ACC112 (cell line): ENCODE results near the gene PLCB3.

Experiments
- H2AFZ ChIP-seq: fragments of 200-600 bp; sonication (generic); one replicate; pipeline ENCODE4 v1.6.0; 2017; ENCODE audit warnings: antibody characterized with exemption, low read length; ENCODE audit not compliant: unreplicated experiment
- H3K27ac ChIP-seq: fragments of 200-600 bp; sonication (generic); 2 replicates; pipeline ENCODE4 v1.5.1; 2014; ENCODE audit warnings: low read depth, mild to moderate bottlenecking, antibody characterized with exemption, low read length, moderate library complexity
- H3K27me3 ChIP-seq: fragments of 200-600 bp; sonication (generic); 2 replicates; pipeline ENCODE4 v1.6.1; 2014; ENCODE audit warnings: mild to moderate bottlenecking, antibody characterized with exemption, low read length, moderate library complexity, mixed read lengths; ENCODE audit not compliant: insufficient read depth
- H3K36me3 ChIP-seq: fragments of 200-600 bp; sonication (generic); 2 replicates; pipeline ENCODE4 v1.6.1; 2016; ENCODE audit warnings: mild to moderate bottlenecking, antibody characterized with exemption, low read length, moderate library complexity, mixed read lengths; ENCODE audit not compliant: insufficient read depth
- H3K4me1 ChIP-seq: fragments of 200-600 bp; sonication (generic); one replicate; pipeline ENCODE4 v1.6.1; 2016; ENCODE audit warnings: low read length, mixed read lengths; ENCODE audit not compliant: insufficient read depth, unreplicated experiment, control insufficient read depth
- H3K4me3 ChIP-seq: fragments of 200-600 bp; sonication (generic); 2 replicates; pipeline ENCODE4 v1.5.1; 2014; ENCODE audit warnings: mild to moderate bottlenecking, low read depth, low read length
- H3K79me2 ChIP-seq: fragments of 200-600 bp; sonication (generic); one replicate; pipeline ENCODE4 v1.6.0; 2016; ENCODE audit warnings: low read length; ENCODE audit not compliant: control insufficient read depth, unreplicated experiment, insufficient read depth

PLCB3 gene

GRCh38 chr11:64252003-64252872 is 908 bp downstream of the PLCB3 start:
- peak overlapping the region; percentile 87 for H3K4me3 ChIP-seq
- H3K27me3 ChIP-seq = no peaks in the 10 kb centered on the region
- H3K4me1 ChIP-seq = peaks cover 23% of the 10 kb centered on the region
- H3K27ac ChIP-seq = peak overlapping the region; percentile 11; the same call in 1 of the 2 replicates
- peaks cover 21% of the 10 kb centered on the region for H3K79me2 ChIP-seq
- H3K36me3 ChIP-seq = 0 out of 2 replicates have a peak, but pooled peaks cover 4% of the 10 kb centered on the region
- peak overlapping the region; percentile 55 for H2AFZ ChIP-seq

- peak overlapping the region; percentile 87 for H3K4me3 ChIP-seq
- no peak overlapping the region for H3K27ac ChIP-seq
Observed at GRCh38 chr11:64253043-64253442, 1.7 kb downstream of the PLCB3 start.

GRCh38 chr11:64253481-64253880 is 2.2 kb downstream of the PLCB3 start:
- Histone ChIP-seq H2AFZ (no peak overlapping the region), H3K27me3 (no peaks in the 10 kb centered on the region), H3K36me3 (0 out of 2 replicates have a peak, but pooled peaks cover 4% of the 10 kb centered on the region), H3K79me2 (peaks cover 21% of the 10 kb centered on the region), H3K4me1 (peaks cover 18% of the 10 kb centered on the region), H3K27ac (no peak overlapping the region), H3K4me3 (no peak overlapping the region)

More at GRCh38 chr11:64253043-64253442, 1.7 kb downstream of the PLCB3 start:
- peaks cover 18% of the 10 kb centered on the region for H3K4me1 ChIP-seq
- H3K36me3 ChIP-seq = 0 out of 2 replicates have a peak, but pooled peaks cover 4% of the 10 kb centered on the region
- H2AFZ ChIP-seq = no peak overlapping the region
- peaks cover 21% of the 10 kb centered on the region for H3K79me2 ChIP-seq
- no peaks in the 10 kb centered on the region for H3K27me3 ChIP-seq

GRCh38 chr11:64254326-64254725 is 3.0 kb downstream of the PLCB3 start:
- H3K36me3 ChIP-seq = peaks cover 6% of the 10 kb centered on the region; the same call in 1 of the 2 replicates
- H3K4me1 ChIP-seq = peaks cover 18% of the 10 kb centered on the region
- no peak overlapping the region for H3K27ac ChIP-seq
- H3K27me3 ChIP-seq = no peaks in the 10 kb centered on the region
- no peak overlapping the region for H2AFZ ChIP-seq
- H3K79me2 ChIP-seq = peaks cover 21% of the 10 kb centered on the region
- no peak overlapping the region for H3K4me3 ChIP-seq

- H3K4me1 ChIP-seq = peaks cover 18% of the 10 kb centered on the region
- H3K4me3 ChIP-seq = no peak overlapping the region
- no peak overlapping the region for H2AFZ ChIP-seq
- no peaks in the 10 kb centered on the region for H3K27me3 ChIP-seq
- peaks cover 14% of the 10 kb centered on the region for H3K36me3 ChIP-seq
- H3K27ac ChIP-seq = no peak overlapping the region
- H3K79me2 ChIP-seq = peaks cover 21% of the 10 kb centered on the region
Observed at GRCh38 chr11:64255135-64256128, 4.1 kb downstream of the PLCB3 start.

GRCh38 chr11:64256300-64256699 is 5.0 kb downstream of the PLCB3 start:
- Histone ChIP-seq H3K4me3 (no peak overlapping the region), H3K79me2 (peaks cover 21% of the 10 kb centered on the region), H3K4me1 (peaks cover 13% of the 10 kb centered on the region), H3K27ac (no peak overlapping the region), H2AFZ (no peak overlapping the region), H3K36me3 (peaks cover 14% of the 10 kb centered on the region), H3K27me3 (no peaks in the 10 kb centered on the region)

GRCh38 chr11:64258356-64258755 is 7.0 kb downstream of the PLCB3 start:
- H3K79me2 ChIP-seq = peaks cover 1% of the 10 kb centered on the region
- peaks cover 16% of the 10 kb centered on the region for H3K4me1 ChIP-seq
- H2AFZ ChIP-seq = no peak overlapping the region
- H3K27ac ChIP-seq = no peak overlapping the region
- H3K27me3 ChIP-seq = no peaks in the 10 kb centered on the region
- H3K4me3 ChIP-seq = no peak overlapping the region
- H3K36me3 ChIP-seq = peaks cover 23% of the 10 kb centered on the region

GRCh38 chr11:64258946-64259532 is 7.7 kb downstream of the PLCB3 start:
- no peak overlapping the region for H2AFZ ChIP-seq
- peaks cover 12% of the 10 kb centered on the region for H3K4me1 ChIP-seq
- peaks cover 23% of the 10 kb centered on the region for H3K36me3 ChIP-seq
- H3K79me2 ChIP-seq = no peaks in the 10 kb centered on the region
- H3K27me3 ChIP-seq = no peaks in the 10 kb centered on the region
- no peak overlapping the region for H3K27ac ChIP-seq
- H3K4me3 ChIP-seq = no peak overlapping the region

- Histone ChIP-seq H3K4me1 (peaks cover 12% of the 10 kb centered on the region), H2AFZ (no peak overlapping the region), H3K36me3 (peaks cover 23% of the 10 kb centered on the region), H3K4me3 (no peak overlapping the region), H3K27me3 (no peaks in the 10 kb centered on the region), H3K79me2 (no peaks in the 10 kb centered on the region), H3K27ac (no peak overlapping the region)
Observed at GRCh38 chr11:64259533-64260067, 8.3 kb downstream of the PLCB3 start.

- H3K27ac ChIP-seq = no peak overlapping the region
- H3K4me1 ChIP-seq = peaks cover 12% of the 10 kb centered on the region
- H3K4me3 ChIP-seq = no peak overlapping the region
- H2AFZ ChIP-seq = no peak overlapping the region
- H3K36me3 ChIP-seq = peaks cover 23% of the 10 kb centered on the region
- H3K79me2 ChIP-seq = no peaks in the 10 kb centered on the region
- H3K27me3 ChIP-seq = no peaks in the 10 kb centered on the region
Observed at GRCh38 chr11:64260147-64260708, 8.9 kb downstream of the PLCB3 start.
